ENCODE data around the gene CEP112. TPM values are rescaled to one million over a fixed set of nuclear protein-coding genes. Genes with fewer than 3 reads are reported as not detected.

Gene CEP112
- total and polyA plus RNA-seq, 2 donors (not counting 1 experiment from before 2014, with no cell fraction given) = 5.4 to 6.4 TPM

GRCh38 chr17:65630502-65630901 is 561.4 kb downstream of the CEP112 start:
- H3K9me3 ChIP-seq (ENCODE audit: control insufficient read depth, insufficient read depth, low read depth, low read length) = no peaks in the 10 kb centered on the region
- DNase-seq (ENCODE audit: low read depth in 2 of 2) = no peak
- no peak overlapping the region for H3K9ac ChIP-seq (ENCODE audit: insufficient read depth, low read length)
- no peak overlapping the region for H3K4me2 ChIP-seq (ENCODE audit: extremely low read depth, insufficient read depth, low read length)
- no peaks in the 10 kb centered on the region for H3K27me3 ChIP-seq (ENCODE audit: control insufficient read depth, insufficient read depth, low read length)
- H2AFZ ChIP-seq (ENCODE audit: low read length) = no peak overlapping the region
- no peaks in the 10 kb centered on the region for H3K4me1 ChIP-seq (ENCODE audit: control insufficient read depth, extremely low read depth, insufficient read depth, low read length)
- no peaks in the 10 kb centered on the region for H4K20me1 ChIP-seq (ENCODE audit: control insufficient read depth, extremely low read depth, insufficient read depth, low read length)
- TF ChIP-seq EZH2 (IDR thresholded peaks at IDR 0.05; ENCODE audit: low read length, missing control alignments) (no peak), CTCF (conservative IDR thresholded peaks at IDR 0.05 in 1 of 2, IDR thresholded peaks at IDR 0.05 in 1 of 2; ENCODE audit: low read depth in 1 of 2, low read length in 2 of 2) (no peak)
- no peak overlapping the region for H3K27ac ChIP-seq (ENCODE audit: insufficient read depth, low read length)
- H3K4me3 ChIP-seq (replicated peaks in 1 of 4; ENCODE audit: control extremely low read depth in 1 of 4, insufficient read depth in 1 of 4, low read depth in 3 of 4, low read length in 4 of 4) = no peak overlapping the region
- H3K36me3 ChIP-seq (ENCODE audit: control insufficient read depth, insufficient read depth, low read length) = no peaks in the 10 kb centered on the region
- no peaks in the 10 kb centered on the region for H3K79me2 ChIP-seq (ENCODE audit: control insufficient read depth, insufficient read depth, low read length)

DNA sequence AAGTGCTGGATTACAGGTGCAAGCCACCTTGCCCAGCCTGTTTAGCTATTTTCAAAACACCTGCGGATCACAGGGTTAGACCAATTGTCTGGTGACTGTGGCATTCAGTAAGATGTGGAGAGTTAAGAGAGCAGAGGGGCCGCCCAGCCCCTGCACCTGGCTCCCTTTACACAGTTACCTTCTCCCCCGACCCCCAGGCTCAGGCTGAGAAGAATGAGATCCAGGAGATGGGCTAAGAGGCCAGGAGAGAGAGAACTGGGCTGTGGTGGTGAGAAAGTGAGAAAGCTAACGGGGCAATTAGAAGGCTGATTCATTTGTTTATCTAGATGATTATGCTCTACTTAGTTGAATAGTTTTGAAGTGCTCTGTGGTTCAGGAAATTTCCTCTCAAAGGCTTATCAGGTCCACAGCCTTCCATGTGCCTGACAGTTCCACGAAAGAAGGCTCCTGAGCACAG is 562.7 kb downstream of the CEP112 start:
- H4K20me1 ChIP-seq (ENCODE audit: control insufficient read depth, extremely low read depth, insufficient read depth, low read length) = no peaks in the 10 kb centered on the region
- H3K4me3 ChIP-seq (replicated peaks in 1 of 4; ENCODE audit: control extremely low read depth in 1 of 4, insufficient read depth in 1 of 4, low read depth in 3 of 4, low read length in 4 of 4) = no peak overlapping the region
- no peak overlapping the region for H2AFZ ChIP-seq (ENCODE audit: low read length)
- TF ChIP-seq EZH2 (IDR thresholded peaks at IDR 0.05; ENCODE audit: low read length, missing control alignments) (no peak), CTCF (conservative IDR thresholded peaks at IDR 0.05 in 1 of 2, IDR thresholded peaks at IDR 0.05 in 1 of 2; ENCODE audit: low read depth in 1 of 2, low read length in 2 of 2) (no peak)
- no peaks in the 10 kb centered on the region for H3K36me3 ChIP-seq (ENCODE audit: control insufficient read depth, insufficient read depth, low read length)
- no peaks in the 10 kb centered on the region for H3K79me2 ChIP-seq (ENCODE audit: control insufficient read depth, insufficient read depth, low read length)
- no peak overlapping the region for H3K4me2 ChIP-seq (ENCODE audit: extremely low read depth, insufficient read depth, low read length)
- no peaks in the 10 kb centered on the region for H3K27me3 ChIP-seq (ENCODE audit: control insufficient read depth, insufficient read depth, low read length)
- no peak overlapping the region for H3K9ac ChIP-seq (ENCODE audit: insufficient read depth, low read length)
- no peaks in the 10 kb centered on the region for H3K9me3 ChIP-seq (ENCODE audit: control insufficient read depth, insufficient read depth, low read depth, low read length)
- H3K4me1 ChIP-seq (ENCODE audit: control insufficient read depth, extremely low read depth, insufficient read depth, low read length) = no peaks in the 10 kb centered on the region
- H3K27ac ChIP-seq (ENCODE audit: insufficient read depth, low read length) = no peak overlapping the region
- peak in 1 of 2 donors; percentile 42 for DNase-seq (ENCODE audit: low read depth in 2 of 2)

GRCh38 chr17:65628644-65629036 is 563.3 kb downstream of the CEP112 start:
- Histone ChIP-seq H3K36me3 (ENCODE audit: control insufficient read depth, insufficient read depth, low read length) (no peaks in the 10 kb centered on the region), H4K20me1 (ENCODE audit: control insufficient read depth, extremely low read depth, insufficient read depth, low read length) (no peaks in the 10 kb centered on the region), H3K4me3 (replicated peaks in 1 of 4; ENCODE audit: control extremely low read depth in 1 of 4, insufficient read depth in 1 of 4, low read depth in 3 of 4, low read length in 4 of 4) (no peak overlapping the region), H3K27me3 (ENCODE audit: control insufficient read depth, insufficient read depth, low read length) (no peaks in the 10 kb centered on the region), H3K79me2 (ENCODE audit: control insufficient read depth, insufficient read depth, low read length) (no peaks in the 10 kb centered on the region), H3K27ac (ENCODE audit: insufficient read depth, low read length) (no peak overlapping the region), H3K4me1 (ENCODE audit: control insufficient read depth, extremely low read depth, insufficient read depth, low read length) (no peaks in the 10 kb centered on the region), H3K9me3 (ENCODE audit: control insufficient read depth, insufficient read depth, low read depth, low read length) (no peaks in the 10 kb centered on the region), H3K4me2 (ENCODE audit: extremely low read depth, insufficient read depth, low read length) (peak overlapping the region; percentile 66), H2AFZ (ENCODE audit: low read length) (no peak overlapping the region), H3K9ac (ENCODE audit: insufficient read depth, low read length) (no peak overlapping the region)
- TF ChIP-seq CTCF (conservative IDR thresholded peaks at IDR 0.05 in 1 of 2, IDR thresholded peaks at IDR 0.05 in 1 of 2; ENCODE audit: low read depth in 1 of 2, low read length in 2 of 2) (no peak), EZH2 (IDR thresholded peaks at IDR 0.05; ENCODE audit: low read length, missing control alignments) (no peak)
- no peak for DNase-seq (ENCODE audit: low read depth in 2 of 2)

Measured in fibroblast of lung (primary cell).